GM23248 (cell line): ENCODE measurements around the gene MYZAP. TPM values are rescaled to one million over a fixed set of nuclear protein-coding genes. Genes with fewer than 3 reads are reported as not detected.

Source experiments
- DNase-seq: peaks from one replicate; pipeline ENCODE4 v3.0.0-alpha.2; 2015
- H2AFZ ChIP-seq: fragments of 200-600 bp; sonication (generic); 2 replicates; pipeline ENCODE4 v1.6.1; 2016; ENCODE audit warnings: antibody characterized with exemption
- H3F3A ChIP-seq: fragments of 200-600 bp; sonication (generic); 2 replicates; pipeline ENCODE4 v1.6.1; 2016; ENCODE audit warnings: mild to moderate bottlenecking, antibody characterized with exemption, mixed run types; ENCODE audit not compliant: insufficient read depth
- H3K27ac ChIP-seq: fragments of 200-600 bp; sonication (generic); 2 replicates; pipeline ENCODE4 v1.5.1; 2016; ENCODE audit warnings: mild to moderate bottlenecking
- H3K27me3 ChIP-seq: fragments of 200-600 bp; sonication (generic); replicated peaks from 2 replicates; pipeline ENCODE4 v1.6.1; 2016; ENCODE audit warnings: mild to moderate bottlenecking; ENCODE audit not compliant: insufficient read depth
- H3K36me3 ChIP-seq: fragments of 200-600 bp; sonication (generic); 2 replicates; pipeline ENCODE4 v1.6.1; 2016; ENCODE audit warnings: low read depth, mild to moderate bottlenecking
- H3K4me1 ChIP-seq: fragments of 200-600 bp; sonication (generic); 2 replicates; pipeline ENCODE4 v1.6.1; 2016; ENCODE audit warnings: mild to moderate bottlenecking; ENCODE audit not compliant: insufficient read depth
- H3K4me2 ChIP-seq: fragments of 200-600 bp; sonication (generic); one replicate; pipeline ENCODE4 v1.6.1; 2016; ENCODE audit warnings: mild to moderate bottlenecking; ENCODE audit not compliant: unreplicated experiment
- H3K4me3 ChIP-seq: fragments of 200-600 bp; sonication (generic); 2 replicates; pipeline ENCODE4 v1.5.1; 2016; ENCODE audit warnings: mild to moderate bottlenecking
- H3K79me2 ChIP-seq: fragments of 200-600 bp; sonication (generic); 2 replicates; pipeline ENCODE4 v1.6.1; 2016; ENCODE audit warnings: mild to moderate bottlenecking; ENCODE audit not compliant: insufficient read depth
- H3K9ac ChIP-seq: fragments of 200-600 bp; sonication (generic); 2 replicates; pipeline ENCODE4 v1.6.1; 2016; ENCODE audit warnings: mild to moderate bottlenecking
- H3K9me2 ChIP-seq: fragments of 200-600 bp; sonication (generic); 2 replicates; pipeline ENCODE4 v1.6.1; 2016; ENCODE audit warnings: mixed run types, mild to moderate bottlenecking, moderate library complexity; ENCODE audit not compliant: insufficient read depth
- H3K9me3 ChIP-seq: fragments of 200-600 bp; sonication (generic); one replicate; pipeline ENCODE4 v1.6.1; 2017; ENCODE audit warnings: low read depth
- H4K20me1 ChIP-seq: fragments of 200-600 bp; sonication (generic); 2 replicates; pipeline ENCODE4 v1.6.0; 2016; ENCODE audit not compliant: insufficient read depth
- EZH2 ChIP-seq: fragments of 200-600 bp; sonication (generic); IDR thresholded peaks from 2 replicates; pipeline ENCODE4 v1.6.1; 2018; ENCODE audit warnings: antibody characterized with exemption, mild to moderate bottlenecking; ENCODE audit not compliant: insufficient read depth, poor library complexity, severe bottlenecking
- EZH2phosphoT487 ChIP-seq: fragments of 200-600 bp; sonication (generic); IDR thresholded peaks from 2 replicates; pipeline ENCODE4 v1.6.1; 2018; ENCODE audit warnings: antibody characterized with exemption, moderate library complexity, mild to moderate bottlenecking, low read depth; ENCODE audit not compliant: insufficient read depth
- WGBS, 2 experiments: methylation state at CpG; one replicate each; pipeline ENCODE4 v1.1.6; 2015 to 2017; ENCODE audit warnings: low lambda C conversion rate in 2 of 2, low coverage in 1 of 2; ENCODE audit errors: missing lambda C conversion rate in 2 of 2; 5-methylcytosine and 5-hydroxymethylcytosine counted together
- in situ Hi-C: fragments of 300-500 bp; cut with MboI; formaldehyde crosslinking; loops from 2 replicates; pipeline ENCODE4 v1.15.0; 2020
- polyA plus RNA-seq: library from polyadenylated mRNA; unstranded; fragments of >200 nt; fragmentation: Nextera tagmentation; extraction: Ambion mirVana; gene quantifications from 2 replicates; pipeline ENCODE4 v1.2.1, GENCODE V29; 2016
- total RNA-seq: library from RNA; depleted of rRNA; stranded (reverse); fragments of >200 nt; shearing (Covaris generic); gene quantifications from 2 replicates; pipeline ENCODE4 v1.2.3, GENCODE V29; 2014

Gene MYZAP
- total and polyA plus RNA-seq, 2 experiments from 2014 or later, result 0.11 TPM; not detected in 1

DNA sequence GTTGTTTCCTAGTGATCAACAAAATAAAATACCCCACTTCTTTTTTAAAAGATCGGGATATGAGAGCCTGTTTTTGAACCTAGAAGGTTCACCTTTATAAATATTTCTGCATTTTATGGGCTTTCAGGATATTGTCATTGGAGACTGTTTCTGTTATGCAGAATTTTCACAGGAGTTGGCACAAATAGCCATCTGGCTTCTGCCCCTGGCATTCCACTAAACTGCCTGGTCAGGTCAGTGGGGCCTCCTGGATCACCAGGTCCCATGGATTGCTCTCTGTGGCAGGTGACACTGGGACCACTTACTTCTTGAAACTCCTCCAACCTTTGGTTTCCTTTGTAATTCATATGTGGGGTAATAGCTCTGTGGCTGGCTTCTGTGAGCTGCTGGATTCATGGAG, 89.3 kb downstream of the MYZAP start:
- H3K9me2 ChIP-seq, result no peaks in the 10 kb centered on the region
- H3K9me3 ChIP-seq, result no peaks in the 10 kb centered on the region
- peaks cover 10% of the 10 kb centered on the region; the same call in 1 of the 2 replicates for H3F3A ChIP-seq
- H3K9ac ChIP-seq, result no peak overlapping the region; the same call in 1 of the 2 replicates
- WGBS, 2 experiments, result 93 to 100% methylated on average over 1 of the region's 1 CpG
- TF ChIP-seq EZH2 (no peak), EZH2phosphoT487 (no peak)
- no peak overlapping the region for H2AFZ ChIP-seq
- H4K20me1 ChIP-seq, result no peaks in the 10 kb centered on the region
- no peaks in the 10 kb centered on the region for H3K36me3 ChIP-seq
- H3K4me1 ChIP-seq, result peaks cover 24% of the 10 kb centered on the region
- H3K4me3 ChIP-seq, result no peak overlapping the region
- H3K27me3 ChIP-seq, result no peaks in the 10 kb centered on the region
- no peak overlapping the region for H3K4me2 ChIP-seq
- no peak for DNase-seq
- H3K79me2 ChIP-seq, result no peaks in the 10 kb centered on the region
- in situ Hi-C loops, result no loop called here
- H3K27ac ChIP-seq, result no peak overlapping the region

GRCh38 chr15:57683481-57683880, 91.8 kb downstream of the MYZAP start:
- peaks cover 10% of the 10 kb centered on the region; the same call in 1 of the 2 replicates for H3F3A ChIP-seq
- TF ChIP-seq EZH2, result no peak
- no peak for TF ChIP-seq EZH2phosphoT487
- no peak for DNase-seq
- H3K9ac ChIP-seq, result no peak overlapping the region
- WGBS, 2 experiments, result 89 to 97% methylated on average over 1 of the region's 1 CpG
- no peaks in the 10 kb centered on the region for H3K27me3 ChIP-seq
- no peak overlapping the region for H3K27ac ChIP-seq
- H3K9me2 ChIP-seq, result no peaks in the 10 kb centered on the region
- H3K36me3 ChIP-seq, result no peaks in the 10 kb centered on the region
- no peaks in the 10 kb centered on the region for H3K79me2 ChIP-seq
- peaks cover 25% of the 10 kb centered on the region for H3K4me1 ChIP-seq
- no peak overlapping the region for H3K4me2 ChIP-seq
- no peak overlapping the region for H2AFZ ChIP-seq
- H3K9me3 ChIP-seq, result no peaks in the 10 kb centered on the region
- no peak overlapping the region for H3K4me3 ChIP-seq
- no peaks in the 10 kb centered on the region for H4K20me1 ChIP-seq
- in situ Hi-C loops, result no loop called here

GRCh38 chr15:57684491-57685151, 92.9 kb downstream of the MYZAP start:
- WGBS, 2 experiments, result 72 to 77% methylated on average over 8 of the region's 8 CpGs
- no peak overlapping the region for H2AFZ ChIP-seq
- H3K27me3 ChIP-seq, result no peaks in the 10 kb centered on the region

DNA sequence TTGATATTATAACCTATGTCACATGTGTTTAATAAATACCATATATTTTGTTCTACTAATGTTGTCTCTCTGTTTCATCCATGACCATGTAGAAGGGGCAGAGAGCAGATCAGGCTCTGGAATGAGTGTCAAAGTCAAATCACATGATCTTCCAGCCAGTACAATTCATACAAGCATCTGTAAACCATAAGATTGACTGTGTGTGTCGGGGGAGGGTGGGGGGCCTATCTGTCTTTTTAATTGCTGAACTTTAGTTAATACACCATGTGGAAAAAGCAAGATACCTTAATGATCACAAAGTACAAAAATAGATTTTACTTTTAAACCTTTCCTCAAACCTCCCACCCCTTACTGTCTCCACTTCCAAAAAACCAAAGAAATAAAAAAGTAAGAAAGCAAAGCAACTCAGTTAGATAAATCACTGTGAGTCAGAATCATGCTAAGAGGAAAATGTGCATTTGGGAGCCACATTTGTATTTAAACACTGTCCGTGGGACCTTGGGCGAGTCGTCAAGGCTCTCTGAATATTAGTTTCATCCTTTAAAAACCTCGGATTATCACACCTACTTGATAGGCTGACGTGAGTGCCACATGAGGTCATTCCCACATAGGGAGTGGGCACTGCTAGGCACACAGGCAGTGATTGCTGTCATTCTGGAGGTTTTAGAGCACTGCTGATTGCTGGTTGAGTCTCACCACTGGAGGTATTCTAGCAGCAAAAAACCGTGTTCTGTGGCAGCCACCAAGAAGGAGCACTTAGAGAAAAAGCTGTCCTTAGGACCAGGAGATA, 93.8 kb downstream of the MYZAP start:
- no peaks in the 10 kb centered on the region for H3K27me3 ChIP-seq
- no peaks in the 10 kb centered on the region for H4K20me1 ChIP-seq
- no peaks in the 10 kb centered on the region for H3K79me2 ChIP-seq
- no peaks in the 10 kb centered on the region for H3K9me2 ChIP-seq
- H3F3A ChIP-seq, result peaks cover 5% of the 10 kb centered on the region; the same call in 1 of the 2 replicates
- H2AFZ ChIP-seq, result peak overlapping the region; percentile 76
- H3K36me3 ChIP-seq, result no peaks in the 10 kb centered on the region
- no peak overlapping the region for H3K9ac ChIP-seq
- no peaks in the 10 kb centered on the region for H3K9me3 ChIP-seq
- TF ChIP-seq EZH2phosphoT487 (no peak), EZH2 (no peak)
- WGBS, 2 experiments, result 24 to 30% methylated on average over 7 of the region's 7 CpGs
- no peak overlapping the region for H3K27ac ChIP-seq
- in situ Hi-C loops, result no loop called here
- H3K4me2 ChIP-seq, result peak overlapping the region; percentile 50
- H3K4me1 ChIP-seq, result peaks cover 15% of the 10 kb centered on the region
- DNase-seq, result peak; percentile 48
- H3K4me3 ChIP-seq, result 0 out of 2 replicates have a peak overlapping the region, but pooled peaks have one; percentile 2

More at GRCh38 chr15:57684491-57685151, 92.9 kb downstream of the MYZAP start:
- Histone ChIP-seq H3K9me2 (no peaks in the 10 kb centered on the region), H3K27ac (no peak overlapping the region), H3K9me3 (no peaks in the 10 kb centered on the region), H3F3A (peaks cover 8% of the 10 kb centered on the region; the same call in 1 of the 2 replicates), H3K36me3 (no peaks in the 10 kb centered on the region), H3K4me3 (no peak overlapping the region), H3K9ac (no peak overlapping the region), H3K4me1 (peaks cover 22% of the 10 kb centered on the region), H3K4me2 (no peak overlapping the region), H3K79me2 (no peaks in the 10 kb centered on the region), H4K20me1 (no peaks in the 10 kb centered on the region)
- in situ Hi-C loops, result no loop called here
- TF ChIP-seq EZH2phosphoT487, result no peak
- no peak for TF ChIP-seq EZH2
- DNase-seq, result no peak
